SK-N-SH (cell line): ENCODE results near the gene IGSF23. TPM values are rescaled to one million over a fixed set of nuclear protein-coding genes. Genes with fewer than 3 reads are reported as not detected.

Experiments used
- CTCF ChIA-PET: fragments of 300-600, 350-600 bp; formaldehyde crosslinking; extraction: SDS; loops from one replicate; lab custom pipeline; 2021; lab: Yijun Ruan, JAX
- POLR2A ChIA-PET: fragments of 350-600 bp; sonication (Branson Sonifier 250); formaldehyde crosslinking; extraction: SDS; loops from one replicate; lab custom pipeline; 2020; ENCODE audit warnings: antibody characterized with exemption, inconsistent platforms; lab: Yijun Ruan, JAX
- DNase-seq: peaks from one replicate; pipeline ENCODE4 v3.0.0; 2012
- H2AFZ ChIP-seq: fragments of 200-600 bp; sonication (generic); 2 replicates; pipeline ENCODE4 v1.8.1; 2016; ENCODE audit warnings: antibody characterized with exemption, mild to moderate bottlenecking, low read depth
- H3F3A ChIP-seq: fragments of 200-600 bp; sonication (generic); replicated peaks from 2 replicates; pipeline ENCODE3; 2016; ENCODE audit warnings: antibody characterized with exemption, mild to moderate bottlenecking; ENCODE audit not compliant: insufficient read depth
- H3K27ac ChIP-seq, 2 experiments: fragments of 200-500 bp in 1 of 2; fragments of 200-600 bp in 1 of 2; sonication (Bioruptor generic) in 1 of 2; sonication (generic), shearing (Covaris generic) in 1 of 2; 2 replicates each; pipeline versions ENCODE4 v1.5.1 to v1.6.1; 2014 to 2016; ENCODE audit warnings: low read depth in 2 of 2, inconsistent platforms in 1 of 2, low read length in 1 of 2, mild to moderate bottlenecking in 1 of 2, mixed read lengths in 1 of 2
- H3K27me3 ChIP-seq: fragments of 200-600 bp; sonication (generic), shearing (Covaris generic); 2 replicates; pipeline ENCODE4 v1.6.1; 2016; ENCODE audit warnings: mixed run types; ENCODE audit not compliant: insufficient read depth
- H3K36me3 ChIP-seq, 2 experiments: fragments of 200-500 bp in 1 of 2; fragments of 200-600 bp in 1 of 2; sonication (Bioruptor generic) in 1 of 2; sonication (generic) in 1 of 2; replicated peaks in 1 of 2; 2 replicates each; pipeline versions ENCODE3 to v1.5.1; 2014 to 2016; ENCODE audit warnings: low read length in 1 of 2, mild to moderate bottlenecking in 1 of 2; ENCODE audit not compliant: insufficient read depth in 2 of 2, control insufficient read depth in 1 of 2
- H3K4me1 ChIP-seq, 2 experiments: fragments of 200-500 bp in 1 of 2; fragments of 200-600 bp in 1 of 2; sonication (Bioruptor generic) in 1 of 2; sonication (generic), shearing (Covaris generic) in 1 of 2; 2 replicates each; pipeline versions ENCODE4 v1.5.1 to v1.6.1; 2014 to 2016; ENCODE audit warnings: low read depth in 1 of 2, low read length in 1 of 2, mixed run types in 1 of 2; ENCODE audit not compliant: insufficient read depth in 2 of 2, control insufficient read depth in 1 of 2
- H3K4me2 ChIP-seq: fragments of 200-600 bp; sonication (generic), shearing (Covaris generic); 2 replicates; pipeline ENCODE4 v1.6.1; 2017; ENCODE audit warnings: mixed run types
- H3K4me3 ChIP-seq, 2 experiments: fragments of 200-500 bp in 1 of 2; fragments of 200-600 bp in 1 of 2; sonication (Bioruptor generic) in 1 of 2; sonication (generic), shearing (Covaris generic) in 1 of 2; 2 replicates each; pipeline versions ENCODE4 v1.5.1 to v1.8.1; 2014 to 2016; ENCODE audit warnings: low read depth in 2 of 2, inconsistent platforms in 1 of 2, low read length in 1 of 2, mild to moderate bottlenecking in 1 of 2, mixed read lengths in 1 of 2, moderate library complexity in 1 of 2
- H3K79me2 ChIP-seq: fragments of 200-600 bp; sonication (generic); 2 replicates; pipeline ENCODE4 v1.8.1; 2017; ENCODE audit warnings: mild to moderate bottlenecking; ENCODE audit not compliant: insufficient read depth
- H3K9ac ChIP-seq: fragments of 200-600 bp; sonication (generic); 2 replicates; pipeline ENCODE4 v1.6.1; 2017; ENCODE audit warnings: mixed run types
- H3K9me2 ChIP-seq: fragments of 200-600 bp; sonication (generic); 2 replicates; pipeline ENCODE4 v1.6.1; 2017; ENCODE audit warnings: mixed run types
- H3K9me3 ChIP-seq: fragments of 200-600 bp; sonication (generic); 2 replicates; pipeline ENCODE4 v1.6.1; 2017; ENCODE audit warnings: mixed run types, mild to moderate bottlenecking, moderate library complexity
- H4K20me1 ChIP-seq: fragments of 200-600 bp; sonication (generic); 2 replicates; pipeline ENCODE4 v1.6.1; 2017; ENCODE audit warnings: mild to moderate bottlenecking, mixed run types; ENCODE audit not compliant: insufficient read depth
- CHD2 ChIP-seq: fragments of 150-350 bp; IDR thresholded peaks from 2 replicates; pipeline ENCODE4 v1.6.1; 2018; ENCODE audit warnings: low read length; ENCODE audit not compliant: partially characterized antibody
- ELF1 ChIP-seq: IDR thresholded peaks from 2 replicates; pipeline ENCODE4 v1.4.0; 2012
- FOSL2 ChIP-seq: IDR thresholded peaks from 2 replicates; pipeline ENCODE4 v1.4.0; 2012; ENCODE audit warnings: low read depth, mild to moderate bottlenecking, moderate library complexity, borderline replicate concordance
- FOXJ3 ChIP-seq: sonication (generic); formaldehyde crosslinking; IDR thresholded peaks from 2 replicates; pipeline ENCODE4 v1.5.1; 2020; ENCODE audit warnings: mild to moderate bottlenecking, missing genetic modification reagents
- FOXM1 ChIP-seq: IDR thresholded peaks from 2 replicates; pipeline ENCODE4 v1.4.0; 2012; ENCODE audit warnings: low read depth, mild to moderate bottlenecking
- GABPA ChIP-seq: IDR thresholded peaks from 2 replicates; pipeline ENCODE4 v1.4.0; 2012; ENCODE audit warnings: low read depth, mild to moderate bottlenecking
- GATA2 ChIP-seq: sonication (generic); formaldehyde crosslinking; IDR thresholded peaks from 2 replicates; pipeline ENCODE4 v1.5.0; 2020; ENCODE audit warnings: mild to moderate bottlenecking, missing genetic modification reagents
- MXI1 ChIP-seq: IDR thresholded peaks from 2 replicates; pipeline ENCODE4 v1.6.1; 2012; ENCODE audit warnings: mild to moderate bottlenecking, low read depth, low read length, improper control_type of control experiment
- NFIC ChIP-seq: IDR thresholded peaks from 2 replicates; pipeline ENCODE4 v1.4.0; 2012; ENCODE audit warnings: borderline replicate concordance
- POLR2AphosphoS5 ChIP-seq: IDR thresholded peaks from 2 replicates; pipeline ENCODE4 v1.6.1; 2012; ENCODE audit warnings: low read depth, low read length
- RCOR1 ChIP-seq: fragments of 150-350 bp; IDR thresholded peaks from 2 replicates; pipeline ENCODE4 v1.6.1; 2017; ENCODE audit warnings: antibody characterized with exemption, low read length
- RFX5 ChIP-seq: IDR thresholded peaks from 2 replicates; pipeline ENCODE4 v1.6.1; 2012; ENCODE audit warnings: mild to moderate bottlenecking, improper control_type of control experiment, low read length
- SIN3A ChIP-seq: IDR thresholded peaks from 2 replicates; pipeline ENCODE4 v1.6.1; 2012; ENCODE audit warnings: low read depth, mild to moderate bottlenecking, low read length, moderate library complexity, borderline replicate concordance
- SMC3 ChIP-seq: IDR thresholded peaks from 2 replicates; pipeline ENCODE4 v1.6.1; 2012; ENCODE audit warnings: low read depth, low read length, improper control_type of control experiment
- TAF1 ChIP-seq: IDR thresholded peaks from 2 replicates; pipeline ENCODE4 v1.6.1; 2012; ENCODE audit warnings: low read depth, mild to moderate bottlenecking, low read length, moderate library complexity, borderline replicate concordance
- TCF12 ChIP-seq: IDR thresholded peaks from 2 replicates; pipeline ENCODE4 v1.4.0; 2012
- YY1 ChIP-seq: IDR thresholded peaks from 2 replicates; pipeline ENCODE4 v1.4.0; 2012; ENCODE audit warnings: low read depth, mild to moderate bottlenecking
- WGBS: methylation state at CpG from one replicate; pipeline ENCODE4 v1.1.6; 2017; ENCODE audit warnings: low lambda C conversion rate; 5-methylcytosine and 5-hydroxymethylcytosine counted together
- polyA plus RNA-seq, 3 experiments: library from polyadenylated mRNA; depleted of rRNA; stranded (reverse); fragments of >200 nt; gene quantifications; 2 replicates each; pipeline ENCODE4 v1.2.3, GENCODE V29; 2012
- TF ChIP-seq, protein P1 (sequence below): IDR thresholded peaks from 2 replicates; pipeline ENCODE4 v1.6.1; 2012; ENCODE audit warnings: mild to moderate bottlenecking, low read depth, low read length, moderate library complexity
- TF ChIP-seq, protein P2 (sequence below): fragments of 150-350 bp; IDR thresholded peaks from 2 replicates; pipeline ENCODE4 v1.6.1; 2016; ENCODE audit warnings: mild to moderate bottlenecking, low read depth, low read length
- TF ChIP-seq, protein P3 (sequence below): IDR thresholded peaks from 2 replicates; pipeline ENCODE4; 2012

The IGSF23 gene
- polyA plus RNA-seq, 1 of the 3 experiments (the other 2 are of a cell fraction), result 0.08 TPM

DNA sequence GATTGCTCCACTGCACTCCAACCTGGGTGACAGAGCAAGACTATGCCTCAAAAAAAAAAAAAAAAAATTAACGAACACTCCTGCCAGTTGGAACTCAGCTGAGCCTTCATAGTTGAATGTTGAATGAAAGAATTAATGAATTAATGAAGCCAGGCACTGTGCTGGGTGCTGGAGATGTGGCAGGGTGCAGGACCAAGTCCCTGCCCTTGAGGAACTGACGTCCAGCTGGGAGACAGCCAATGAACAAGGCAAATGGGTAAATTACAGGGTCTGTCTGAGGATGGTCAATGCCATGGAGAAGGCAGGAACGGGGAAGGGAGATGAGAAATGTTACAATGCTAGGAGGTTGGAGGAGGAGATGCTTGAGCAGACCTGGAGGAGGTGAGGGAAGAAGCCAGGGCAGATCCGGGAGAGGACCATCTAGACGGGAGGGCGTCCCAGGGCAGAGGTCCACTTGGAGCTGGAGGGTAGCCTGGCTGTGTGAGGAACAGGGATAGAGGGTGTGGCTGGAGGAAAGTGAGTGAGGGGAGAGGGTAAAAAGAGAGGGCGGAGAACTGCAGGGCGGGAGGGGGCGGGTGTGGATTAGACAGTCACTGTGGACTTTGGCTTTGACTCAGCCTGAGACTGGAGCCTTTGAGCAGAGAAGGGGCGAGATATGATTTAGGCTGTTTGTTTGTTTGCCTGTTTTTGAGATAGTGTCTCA lies 16.8 kb upstream of the IGSF23 start:
- no peaks in the 10 kb centered on the region for H3K4me1 ChIP-seq
- H3K9ac ChIP-seq, result no peak overlapping the region
- no peaks in the 10 kb centered on the region for H3K36me3 ChIP-seq
- H3K79me2 ChIP-seq, result no peaks in the 10 kb centered on the region
- H3K4me2 ChIP-seq, result no peak overlapping the region
- no peaks in the 10 kb centered on the region for H3K9me3 ChIP-seq
- H3K27me3 ChIP-seq, result no peaks in the 10 kb centered on the region
- no peaks in the 10 kb centered on the region for H3K9me2 ChIP-seq
- CTCF ChIA-PET, result interaction anchor here (1.2 to 2.1 kb wide), 3 partner anchors 14 to 66 kb away, joined by 3 to 7 read pairs (median 4); no protein-coding TSS in a partner anchor
- 31% methylated on average over 10 of the region's 10 CpGs for WGBS
- peaks cover 8% of the 10 kb centered on the region for H3F3A ChIP-seq
- DNase-seq, result no peak
- H3K4me3 ChIP-seq, result no peak overlapping the region
- H3K27ac ChIP-seq, result no peak overlapping the region
- POLR2A ChIA-PET, result no interaction called here
- H4K20me1 ChIP-seq, result no peaks in the 10 kb centered on the region
- no peak for TF ChIP-seq FOXJ3 (CRISPR knock-in tag)
- TF ChIP-seq, protein P1, sequence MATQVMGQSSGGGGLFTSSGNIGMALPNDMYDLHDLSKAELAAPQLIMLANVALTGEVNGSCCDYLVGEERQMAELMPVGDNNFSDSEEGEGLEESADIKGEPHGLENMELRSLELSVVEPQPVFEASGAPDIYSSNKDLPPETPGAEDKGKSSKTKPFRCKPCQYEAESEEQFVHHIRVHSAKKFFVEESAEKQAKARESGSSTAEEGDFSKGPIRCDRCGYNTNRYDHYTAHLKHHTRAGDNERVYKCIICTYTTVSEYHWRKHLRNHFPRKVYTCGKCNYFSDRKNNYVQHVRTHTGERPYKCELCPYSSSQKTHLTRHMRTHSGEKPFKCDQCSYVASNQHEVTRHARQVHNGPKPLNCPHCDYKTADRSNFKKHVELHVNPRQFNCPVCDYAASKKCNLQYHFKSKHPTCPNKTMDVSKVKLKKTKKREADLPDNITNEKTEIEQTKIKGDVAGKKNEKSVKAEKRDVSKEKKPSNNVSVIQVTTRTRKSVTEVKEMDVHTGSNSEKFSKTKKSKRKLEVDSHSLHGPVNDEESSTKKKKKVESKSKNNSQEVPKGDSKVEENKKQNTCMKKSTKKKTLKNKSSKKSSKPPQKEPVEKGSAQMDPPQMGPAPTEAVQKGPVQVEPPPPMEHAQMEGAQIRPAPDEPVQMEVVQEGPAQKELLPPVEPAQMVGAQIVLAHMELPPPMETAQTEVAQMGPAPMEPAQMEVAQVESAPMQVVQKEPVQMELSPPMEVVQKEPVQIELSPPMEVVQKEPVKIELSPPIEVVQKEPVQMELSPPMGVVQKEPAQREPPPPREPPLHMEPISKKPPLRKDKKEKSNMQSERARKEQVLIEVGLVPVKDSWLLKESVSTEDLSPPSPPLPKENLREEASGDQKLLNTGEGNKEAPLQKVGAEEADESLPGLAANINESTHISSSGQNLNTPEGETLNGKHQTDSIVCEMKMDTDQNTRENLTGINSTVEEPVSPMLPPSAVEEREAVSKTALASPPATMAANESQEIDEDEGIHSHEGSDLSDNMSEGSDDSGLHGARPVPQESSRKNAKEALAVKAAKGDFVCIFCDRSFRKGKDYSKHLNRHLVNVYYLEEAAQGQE, result no peak
- TF ChIP-seq, protein P2, sequence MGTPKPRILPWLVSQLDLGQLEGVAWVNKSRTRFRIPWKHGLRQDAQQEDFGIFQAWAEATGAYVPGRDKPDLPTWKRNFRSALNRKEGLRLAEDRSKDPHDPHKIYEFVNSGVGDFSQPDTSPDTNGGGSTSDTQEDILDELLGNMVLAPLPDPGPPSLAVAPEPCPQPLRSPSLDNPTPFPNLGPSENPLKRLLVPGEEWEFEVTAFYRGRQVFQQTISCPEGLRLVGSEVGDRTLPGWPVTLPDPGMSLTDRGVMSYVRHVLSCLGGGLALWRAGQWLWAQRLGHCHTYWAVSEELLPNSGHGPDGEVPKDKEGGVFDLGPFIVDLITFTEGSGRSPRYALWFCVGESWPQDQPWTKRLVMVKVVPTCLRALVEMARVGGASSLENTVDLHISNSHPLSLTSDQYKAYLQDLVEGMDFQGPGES, result no peak
- TF ChIP-seq NFIC, result no peak
- TF ChIP-seq CHD2, result no peak
- TF ChIP-seq RFX5, result no peak
- no peak for TF ChIP-seq SIN3A
- no peak for TF ChIP-seq GABPA
- no peak for TF ChIP-seq SMC3
- no peak for TF ChIP-seq MXI1
- H2AFZ ChIP-seq, result no peak overlapping the region

DNA sequence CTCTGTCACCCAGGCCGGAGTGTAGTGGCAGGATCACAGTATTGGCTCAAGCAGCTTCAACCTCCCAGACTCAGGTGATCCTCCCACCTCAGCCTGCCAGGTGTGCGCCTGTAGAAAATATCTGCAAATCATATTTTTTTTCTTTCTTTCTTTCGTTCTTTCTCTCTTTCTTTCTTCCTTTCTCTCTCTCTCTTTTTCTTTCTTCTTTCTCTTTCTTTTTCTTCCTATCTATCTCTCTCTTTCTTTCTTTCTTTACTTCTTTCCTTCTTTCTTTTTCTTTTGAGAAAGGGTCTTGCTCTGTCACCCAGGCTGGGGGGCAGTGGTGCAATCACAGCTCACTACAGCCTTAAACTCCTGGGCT lies 16.3 kb upstream of the IGSF23 start:
- Histone ChIP-seq H3K4me2 (no peak overlapping the region), H3K79me2 (no peaks in the 10 kb centered on the region), H3K9ac (no peak overlapping the region), H3K4me3 (no peak overlapping the region), H3K36me3 (no peaks in the 10 kb centered on the region), H3F3A (peaks cover 14% of the 10 kb centered on the region), H2AFZ (no peak overlapping the region), H3K27ac (no peak overlapping the region), H3K9me3 (no peaks in the 10 kb centered on the region), H3K9me2 (no peaks in the 10 kb centered on the region), H4K20me1 (no peaks in the 10 kb centered on the region), H3K4me1 (no peaks in the 10 kb centered on the region), H3K27me3 (no peaks in the 10 kb centered on the region)
- CTCF ChIA-PET, result interaction anchor here (1.2 to 2.1 kb wide), 3 partner anchors 26 to 65 kb away, joined by 3 to 7 read pairs (median 4); no protein-coding TSS in a partner anchor
- 39% methylated on average over 3 of the region's 3 CpGs for WGBS
- DNase-seq, result no peak
- POLR2A ChIA-PET, result no interaction called here
- TF ChIP-seq TAF1, result no peak
- TF ChIP-seq, protein P2, result no peak
- TF ChIP-seq, protein P3, sequence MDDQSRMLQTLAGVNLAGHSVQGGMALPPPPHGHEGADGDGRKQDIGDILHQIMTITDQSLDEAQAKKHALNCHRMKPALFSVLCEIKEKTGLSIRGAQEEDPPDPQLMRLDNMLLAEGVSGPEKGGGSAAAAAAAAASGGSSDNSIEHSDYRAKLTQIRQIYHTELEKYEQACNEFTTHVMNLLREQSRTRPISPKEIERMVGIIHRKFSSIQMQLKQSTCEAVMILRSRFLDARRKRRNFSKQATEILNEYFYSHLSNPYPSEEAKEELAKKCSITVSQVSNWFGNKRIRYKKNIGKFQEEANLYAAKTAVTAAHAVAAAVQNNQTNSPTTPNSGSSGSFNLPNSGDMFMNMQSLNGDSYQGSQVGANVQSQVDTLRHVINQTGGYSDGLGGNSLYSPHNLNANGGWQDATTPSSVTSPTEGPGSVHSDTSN, result no peak
- no peak for TF ChIP-seq FOSL2
- TF ChIP-seq CHD2, result no peak
- TF ChIP-seq RCOR1, result no peak
- TF ChIP-seq SIN3A, result no peak
- TF ChIP-seq TCF12, result no peak
- TF ChIP-seq FOXM1, result no peak
- no peak for TF ChIP-seq NFIC
- TF ChIP-seq POLR2AphosphoS5, result no peak
- no peak for TF ChIP-seq ELF1
- TF ChIP-seq GATA2 (CRISPR knock-in tag), result no peak
- no peak for TF ChIP-seq YY1
- TF ChIP-seq FOXJ3 (CRISPR knock-in tag), result no peak
